ENCODE measurements around the gene MED13.

Gene MED13

GRCh38 chr17:62064791-62065563 lies at the start of gene MED13:
Gene MED13, minus strand, starts transcription at chr17:62065278. Its CDS starts 73 bp downstream, at chr17:62065205.
- no peak for DNase-seq

GRCh38 chr17:62112229-62112628 lies 47.2 kb upstream of the MED13 start:
- no peak for DNase-seq

- DNase-seq: no peak
These were observed 46.6 kb upstream of the MED13 start for GRCh38 chr17:62111562-62112171.

- no peak for DNase-seq
These were observed 45.9 kb upstream of the MED13 start for GRCh38 chr17:62110923-62111484.

- DNase-seq: no peak
These were observed 44.8 kb upstream of the MED13 start for GRCh38 chr17:62109924-62110323.

GRCh38 chr17:62109378-62109902 lies 44.4 kb upstream of the MED13 start:
- DNase-seq: peak; percentile 55

GRCh38 chr17:62105861-62106260 lies 40.8 kb upstream of the MED13 start:
- DNase-seq: no peak

- DNase-seq: no peak
These were observed 40.3 kb upstream of the MED13 start for GRCh38 chr17:62105357-62105756.

GRCh38 chr17:62101515-62101914 lies 36.4 kb upstream of the MED13 start:
- DNase-seq: no peak

GRCh38 chr17:62101090-62101489 lies 36.0 kb upstream of the MED13 start:
- DNase-seq: no peak

- DNase-seq: no peak
These were observed 35.0 kb upstream of the MED13 start for GRCh38 chr17:62100055-62100454.

GRCh38 chr17:62099532-62099931 lies 34.5 kb upstream of the MED13 start:
- no peak for DNase-seq

GRCh38 chr17:62098623-62099231 lies 33.6 kb upstream of the MED13 start:
- DNase-seq: no peak

- no peak for DNase-seq
These were observed 31.3 kb upstream of the MED13 start for GRCh38 chr17:62096401-62096670.

- DNase-seq: no peak
These were observed 29.1 kb upstream of the MED13 start for GRCh38 chr17:62094175-62094574.

GRCh38 chr17:62093188-62094155 lies 28.4 kb upstream of the MED13 start:
- DNase-seq: no peak

- DNase-seq: no peak
These were observed 27.7 kb upstream of the MED13 start for GRCh38 chr17:62092784-62093183.

GRCh38 chr17:62091804-62092203 lies 26.7 kb upstream of the MED13 start:
- no peak for DNase-seq

GRCh38 chr17:62090868-62091267 lies 25.8 kb upstream of the MED13 start:
- DNase-seq: no peak

GRCh38 chr17:62090021-62090824 lies 25.1 kb upstream of the MED13 start:
- DNase-seq: no peak

- DNase-seq: no peak
These were observed 24.3 kb upstream of the MED13 start for GRCh38 chr17:62089334-62089733.

GRCh38 chr17:62086737-62087136 lies 21.7 kb upstream of the MED13 start:
- no peak for DNase-seq

Data from NCI-H2029 (cell line).